ENCODE results near the gene REXO1. TPM values are rescaled to one million over a fixed set of nuclear protein-coding genes. Genes with fewer than 3 reads are reported as not detected.

Gene REXO1
- total RNA-seq, 4 donors from 2014 or later = 16.2 to 36.0 (median 26.1) TPM

DNA sequence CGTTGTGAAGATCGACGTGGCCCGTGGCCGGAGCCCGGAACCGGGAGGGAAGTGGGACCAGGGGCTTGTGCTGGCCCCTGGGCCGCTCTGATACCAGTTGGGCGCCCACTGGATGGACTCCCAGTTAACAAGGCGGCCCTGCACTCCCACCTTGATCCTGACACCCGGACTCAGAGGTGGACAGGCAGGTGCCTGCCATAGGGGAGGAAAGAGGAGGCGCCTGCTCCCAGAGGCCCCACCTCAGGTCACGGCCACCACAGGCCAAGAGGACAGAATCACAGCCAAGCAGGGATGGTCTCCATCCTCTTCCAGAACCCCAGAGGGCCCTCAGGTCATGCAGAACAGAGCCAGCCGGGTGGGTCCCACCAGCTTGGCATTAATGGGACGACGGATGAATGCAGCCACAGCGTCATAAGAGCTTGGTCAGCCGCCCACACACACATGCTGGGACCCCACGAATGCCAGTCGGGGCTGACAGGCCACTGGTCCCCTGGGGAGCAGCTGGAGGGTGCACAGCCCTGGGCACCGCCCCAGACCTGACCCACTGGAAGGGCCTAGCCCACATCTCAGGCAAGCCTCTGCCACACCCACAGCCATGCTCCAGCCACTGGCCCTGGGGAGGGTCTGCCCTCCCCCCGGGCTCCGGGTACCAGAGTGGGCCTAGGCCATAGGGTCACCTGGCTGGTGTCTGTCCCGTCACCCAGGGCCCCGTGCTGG is 24.7 kb upstream of the REXO1 start:
- H3K4me1 ChIP-seq = peaks cover 36 to 58% (median 53%) of the 10 kb centered on the region in 4 donors
- 94% methylated on average over 15 of the region's 25 CpGs for WGBS
- H3K4me3 ChIP-seq = peak overlapping the region; percentile 31 to 98 (median 59)
- peak overlapping the region; percentile 80 to 99 (median 90) for H3K27ac ChIP-seq (replicated peaks in 1 of 4)
- H3K36me3 ChIP-seq = peaks cover 3 to 22% (median 14%) of the 10 kb centered on the region in 4 donors
- no peaks in the 10 kb centered on the region for H3K27me3 ChIP-seq
- TF ChIP-seq, protein P1, sequence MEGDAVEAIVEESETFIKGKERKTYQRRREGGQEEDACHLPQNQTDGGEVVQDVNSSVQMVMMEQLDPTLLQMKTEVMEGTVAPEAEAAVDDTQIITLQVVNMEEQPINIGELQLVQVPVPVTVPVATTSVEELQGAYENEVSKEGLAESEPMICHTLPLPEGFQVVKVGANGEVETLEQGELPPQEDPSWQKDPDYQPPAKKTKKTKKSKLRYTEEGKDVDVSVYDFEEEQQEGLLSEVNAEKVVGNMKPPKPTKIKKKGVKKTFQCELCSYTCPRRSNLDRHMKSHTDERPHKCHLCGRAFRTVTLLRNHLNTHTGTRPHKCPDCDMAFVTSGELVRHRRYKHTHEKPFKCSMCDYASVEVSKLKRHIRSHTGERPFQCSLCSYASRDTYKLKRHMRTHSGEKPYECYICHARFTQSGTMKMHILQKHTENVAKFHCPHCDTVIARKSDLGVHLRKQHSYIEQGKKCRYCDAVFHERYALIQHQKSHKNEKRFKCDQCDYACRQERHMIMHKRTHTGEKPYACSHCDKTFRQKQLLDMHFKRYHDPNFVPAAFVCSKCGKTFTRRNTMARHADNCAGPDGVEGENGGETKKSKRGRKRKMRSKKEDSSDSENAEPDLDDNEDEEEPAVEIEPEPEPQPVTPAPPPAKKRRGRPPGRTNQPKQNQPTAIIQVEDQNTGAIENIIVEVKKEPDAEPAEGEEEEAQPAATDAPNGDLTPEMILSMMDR (IDR thresholded peaks at IDR 0.05) = no peak
- TF ChIP-seq POLR2A (IDR thresholded peaks at IDR 0.05; ENCODE audit: low read depth) (no peak), POLR2AphosphoS5 (IDR thresholded peaks at IDR 0.05) (no peak), EP300 (IDR thresholded peaks at IDR 0.05) (no peak)
- intact Hi-C loops (cut with DNase I) = no loop called here
- H3K9me3 ChIP-seq = no peaks in the 10 kb centered on the region
- no peak for DNase-seq (ENCODE audit: extremely low spot score)

DNA sequence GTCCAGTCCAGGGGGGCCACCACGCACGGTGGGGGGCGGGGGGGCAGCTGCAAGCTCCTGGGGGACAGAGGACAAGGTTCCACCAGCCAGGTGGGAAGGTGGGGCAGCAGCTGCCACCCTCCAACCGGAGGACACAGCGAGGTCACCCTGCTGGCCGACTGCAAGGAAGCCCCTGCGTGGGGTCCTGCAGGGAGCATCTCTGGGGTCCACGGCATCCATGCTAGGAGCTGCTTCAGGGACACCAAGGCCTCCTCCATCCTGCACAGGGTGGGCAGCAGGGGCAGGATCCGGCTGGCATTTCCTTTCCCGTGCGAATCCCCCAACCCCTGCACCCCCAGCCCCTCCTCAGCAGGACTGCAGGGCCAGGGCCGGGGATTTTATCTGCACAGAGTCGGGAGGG is 23.3 kb upstream of the REXO1 start:
- H3K36me3 ChIP-seq = peaks cover 3 to 22% (median 14%) of the 10 kb centered on the region in 4 donors
- H3K27me3 ChIP-seq = no peaks in the 10 kb centered on the region
- DNase-seq (ENCODE audit: extremely low spot score) = no peak
- no peaks in the 10 kb centered on the region for H3K9me3 ChIP-seq
- intact Hi-C loops (cut with DNase I) = no loop called here
- no peak overlapping the region for H3K4me3 ChIP-seq
- H3K27ac ChIP-seq (replicated peaks in 1 of 4) = peak overlapping the region in 1 of 4 donors; percentile 99
- WGBS = 94% methylated on average over 4 of the region's 13 CpGs
- peaks cover 36 to 54% (median 48%) of the 10 kb centered on the region in 4 donors for H3K4me1 ChIP-seq
- TF ChIP-seq POLR2A (IDR thresholded peaks at IDR 0.05; ENCODE audit: low read depth) = no peak
- TF ChIP-seq, protein P1 (IDR thresholded peaks at IDR 0.05) = no peak
- no peak for TF ChIP-seq POLR2AphosphoS5 (IDR thresholded peaks at IDR 0.05)
- TF ChIP-seq EP300 (IDR thresholded peaks at IDR 0.05) = no peak

DNA sequence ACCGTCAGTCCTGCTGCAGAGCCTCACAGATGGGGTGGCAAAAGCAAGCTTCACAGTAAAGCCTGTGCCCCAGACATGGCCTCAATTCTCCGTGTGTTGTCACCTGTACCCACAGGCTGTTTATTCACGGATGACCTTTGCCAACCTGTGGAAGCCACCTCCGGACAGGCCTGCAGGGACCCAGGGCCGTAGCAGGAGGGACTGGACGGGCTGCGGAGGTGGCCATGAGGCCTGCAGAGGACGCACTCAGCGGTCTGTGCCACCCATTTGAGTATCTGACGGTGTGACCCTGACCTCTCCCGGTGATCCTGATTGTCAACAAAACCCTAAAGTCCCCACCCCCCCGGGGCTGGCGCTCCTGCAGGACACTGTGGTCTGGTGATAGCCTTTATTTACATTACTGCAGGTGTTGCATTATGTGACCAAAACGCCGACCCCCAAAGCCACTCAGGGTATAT is 22.9 kb upstream of the REXO1 start:
- DNase-seq (ENCODE audit: extremely low spot score) = no peak
- Histone ChIP-seq H3K36me3 (peaks cover 3 to 22% (median 14%) of the 10 kb centered on the region in 4 donors), H3K27ac (replicated peaks in 1 of 4) (peak overlapping the region in 1 of 4 donors; percentile 99), H3K27me3 (no peaks in the 10 kb centered on the region), H3K4me3 (no peak overlapping the region), H3K9me3 (no peaks in the 10 kb centered on the region), H3K4me1 (peaks cover 32 to 50% (median 43%) of the 10 kb centered on the region in 4 donors)
- TF ChIP-seq, protein P1 (IDR thresholded peaks at IDR 0.05) = no peak
- TF ChIP-seq POLR2A (IDR thresholded peaks at IDR 0.05; ENCODE audit: low read depth) (no peak), POLR2AphosphoS5 (IDR thresholded peaks at IDR 0.05) (no peak), EP300 (IDR thresholded peaks at IDR 0.05) (no peak)
- WGBS = 86% methylated on average over 9 of the region's 15 CpGs
- intact Hi-C loops (cut with DNase I) = no loop called here

DNA sequence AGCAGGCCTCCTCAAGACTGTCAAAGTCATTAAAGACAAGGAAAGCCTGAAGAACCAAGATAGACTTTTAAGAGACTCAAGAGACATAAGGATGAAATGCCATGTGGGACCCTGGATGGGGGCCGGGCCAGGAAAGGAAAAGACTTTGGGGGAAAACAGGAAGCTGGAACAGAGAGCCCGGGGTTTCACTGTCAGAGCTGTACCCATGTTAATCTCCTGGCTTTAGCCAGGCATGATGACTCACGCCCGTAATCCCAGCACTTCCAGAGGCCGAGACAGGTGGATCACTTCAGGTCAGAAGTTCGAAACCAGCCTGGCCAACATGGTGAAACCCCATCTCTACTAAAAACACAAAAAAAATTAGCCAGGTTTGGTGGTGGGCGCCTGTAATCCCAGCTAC is 20.7 kb upstream of the REXO1 start:
- WGBS = 87% methylated on average over 7 of the region's 7 CpGs

More for the DNA sequence above, 20.7 kb upstream of the REXO1 start:
- Histone ChIP-seq H3K4me3 (no peak overlapping the region), H3K27me3 (no peaks in the 10 kb centered on the region), H3K4me1 (peaks cover 27 to 48% (median 39%) of the 10 kb centered on the region in 4 donors), H3K9me3 (no peaks in the 10 kb centered on the region), H3K36me3 (peaks cover 3 to 22% (median 14%) of the 10 kb centered on the region in 4 donors), H3K27ac (replicated peaks in 1 of 4) (peak overlapping the region in 1 of 4 donors; percentile 14)
- intact Hi-C loops (cut with DNase I) = no loop called here
- TF ChIP-seq POLR2A (IDR thresholded peaks at IDR 0.05; ENCODE audit: low read depth) (no peak), POLR2AphosphoS5 (IDR thresholded peaks at IDR 0.05) (no peak), EP300 (IDR thresholded peaks at IDR 0.05) (no peak)
- TF ChIP-seq, protein P1 (IDR thresholded peaks at IDR 0.05) = no peak
- no peak for DNase-seq (ENCODE audit: extremely low spot score)
